ENCODE data around the gene CEP20.

CEP20 gene

DNA sequence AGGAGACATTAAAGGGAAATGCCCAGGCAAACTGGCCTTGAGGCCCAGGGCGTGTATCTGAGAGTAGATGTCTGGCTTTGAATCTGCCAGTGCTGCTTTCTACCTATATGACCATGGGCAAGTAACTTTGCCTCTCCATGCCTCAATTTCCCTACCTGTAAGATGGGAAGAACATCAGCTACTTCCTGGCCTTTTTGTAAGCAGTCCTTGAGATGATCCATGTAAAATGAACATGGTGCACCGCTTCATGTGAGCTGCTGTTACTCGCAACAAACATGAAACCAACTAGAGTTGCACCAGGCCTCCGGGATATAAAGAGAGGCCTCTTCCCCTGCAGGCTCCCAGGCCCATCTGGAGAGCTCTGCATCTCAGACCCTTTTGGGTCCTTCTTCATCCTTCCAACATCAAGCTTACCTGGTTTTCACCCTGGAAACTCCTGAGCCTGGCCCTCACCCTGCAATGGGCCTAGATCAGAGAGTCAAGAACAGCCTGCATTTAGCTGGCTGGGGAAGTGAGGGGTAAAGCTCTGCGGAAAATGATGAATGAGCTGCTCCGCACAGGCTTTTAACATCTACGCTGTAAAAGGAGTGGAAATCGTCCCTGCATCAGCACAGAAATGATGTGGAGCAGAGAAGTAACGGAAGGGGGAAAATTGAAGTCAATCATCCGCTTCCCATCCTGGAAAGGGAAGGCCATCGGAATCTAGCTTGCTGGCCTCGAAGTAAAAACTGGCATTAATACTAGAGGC is 29.3 kb downstream of the CEP20 start:
- Histone ChIP-seq H3K9me3 (ENCODE audit: low read depth, low read length) (no peaks in the 10 kb centered on the region), H3K9ac (ENCODE audit: insufficient read length) (no peak overlapping the region), H3K4me3 (no peak overlapping the region), H3K36me3 (ENCODE audit: insufficient read depth, low read length) (no peaks in the 10 kb centered on the region), H3K27ac (no peak overlapping the region)
- TF ChIP-seq POLR2AphosphoS5 (IDR thresholded peaks at IDR 0.05; ENCODE audit: borderline replicate concordance, low read depth, low read length) (no peak), EZH2 (IDR thresholded peaks at IDR 0.05) (no peak), FOXP2 (optimal IDR thresholded peaks at IDR 0.05; ENCODE audit: control extremely low read depth, extremely low read length, insufficient read depth) (no peak)
- no peak for DNase-seq (ENCODE audit: low read depth, low spot score)

DNA sequence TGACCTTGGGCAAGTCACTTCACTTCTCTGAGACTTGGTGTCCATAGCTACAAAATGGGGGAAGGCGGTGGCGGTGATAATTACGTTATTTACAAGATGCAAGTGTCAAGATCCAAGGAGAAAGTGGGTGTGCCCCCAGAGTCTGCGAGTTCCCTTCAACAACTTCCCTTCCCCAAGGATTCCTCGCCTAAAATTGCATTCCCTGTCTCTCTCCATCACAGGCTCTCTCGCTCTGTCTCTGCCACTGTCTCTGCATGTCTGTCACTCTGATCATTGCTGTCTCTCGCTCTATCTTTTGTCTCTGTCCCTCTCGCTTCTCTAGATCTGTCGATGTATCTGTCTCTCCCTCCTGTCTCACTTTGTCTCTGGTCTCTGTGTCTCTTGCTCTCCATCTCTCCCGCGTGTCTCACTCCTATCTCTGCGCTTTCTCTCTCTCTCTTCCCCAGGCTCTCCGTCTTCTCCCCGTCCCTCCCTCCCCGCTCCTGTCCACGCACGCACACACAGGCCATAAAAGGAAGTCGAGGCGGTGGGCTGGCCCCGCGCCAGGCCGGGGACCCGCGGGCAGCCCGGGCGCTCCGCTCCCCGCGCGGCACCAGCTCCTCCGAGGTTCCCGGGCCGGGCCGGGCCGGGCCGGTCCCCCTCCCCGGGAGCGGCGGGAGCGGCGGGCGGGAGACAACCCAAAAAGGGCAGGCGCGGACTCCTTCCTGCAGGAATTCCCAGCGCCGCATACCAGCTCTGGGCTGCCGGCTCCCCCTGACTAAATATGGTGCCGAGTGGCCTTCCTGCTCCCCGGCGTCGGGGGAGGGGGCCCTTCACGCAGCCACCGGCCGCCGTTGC is 30.5 kb downstream of the CEP20 start:
- DNase-seq (ENCODE audit: low read depth, low spot score): no peak
- TF ChIP-seq FOXP2 (optimal IDR thresholded peaks at IDR 0.05; ENCODE audit: control extremely low read depth, extremely low read length, insufficient read depth) (no peak), EZH2 (IDR thresholded peaks at IDR 0.05) (no peak), POLR2AphosphoS5 (IDR thresholded peaks at IDR 0.05; ENCODE audit: borderline replicate concordance, low read depth, low read length) (no peak)
- Histone ChIP-seq H3K27ac (no peak overlapping the region), H3K4me3 (no peak overlapping the region), H3K9ac (ENCODE audit: insufficient read length) (no peak overlapping the region), H3K36me3 (ENCODE audit: insufficient read depth, low read length) (no peaks in the 10 kb centered on the region), H3K9me3 (ENCODE audit: low read depth, low read length) (no peaks in the 10 kb centered on the region)

- no peak for DNase-seq (ENCODE audit: low read depth, low spot score)
- H3K9me3 ChIP-seq (ENCODE audit: low read depth, low read length): no peaks in the 10 kb centered on the region
- H3K9ac ChIP-seq (ENCODE audit: insufficient read length): no peak within 1 kb of the TSS
- no peak within 1 kb of the TSS for H3K27ac ChIP-seq
- H3K36me3 ChIP-seq (ENCODE audit: insufficient read depth, low read length): no peaks in the 10 kb centered on the region
- no peak within 1 kb of the TSS for H3K4me3 ChIP-seq
- TF ChIP-seq POLR2AphosphoS5 (IDR thresholded peaks at IDR 0.05; ENCODE audit: borderline replicate concordance, low read depth, low read length) (no peak), FOXP2 (optimal IDR thresholded peaks at IDR 0.05; ENCODE audit: control extremely low read depth, extremely low read length, insufficient read depth) (no peak)
Observed at GRCh38 chr16:15856901-15857698, 31.3 kb downstream of the CEP20 start, which contains the start of gene MYH11. MYH11 (minus strand) TSS chr16:15857028; CDS start chr16:15838252, 18,776 bp downstream.

GRCh38 chr16:15856182-15856581 is 32.2 kb downstream of the CEP20 start:
- Histone ChIP-seq H3K27ac (no peak overlapping the region), H3K9ac (ENCODE audit: insufficient read length) (no peak overlapping the region)

GRCh38 chr16:15855704-15856003 is 32.7 kb downstream of the CEP20 start:
- Histone ChIP-seq H3K9me3 (ENCODE audit: low read depth, low read length) (no peaks in the 10 kb centered on the region), H3K4me3 (no peak overlapping the region), H3K36me3 (ENCODE audit: insufficient read depth, low read length) (no peaks in the 10 kb centered on the region), H3K27ac (no peak overlapping the region), H3K9ac (ENCODE audit: insufficient read length) (no peak overlapping the region)
- no peak for DNase-seq (ENCODE audit: low read depth, low spot score)
- TF ChIP-seq EZH2 (IDR thresholded peaks at IDR 0.05): no peak
- TF ChIP-seq FOXP2 (optimal IDR thresholded peaks at IDR 0.05; ENCODE audit: control extremely low read depth, extremely low read length, insufficient read depth): no peak
- no peak for TF ChIP-seq POLR2AphosphoS5 (IDR thresholded peaks at IDR 0.05; ENCODE audit: borderline replicate concordance, low read depth, low read length)

More at GRCh38 chr16:15856182-15856581, 32.2 kb downstream of the CEP20 start:
- TF ChIP-seq EZH2 (IDR thresholded peaks at IDR 0.05): no peak
- no peak for TF ChIP-seq FOXP2 (optimal IDR thresholded peaks at IDR 0.05; ENCODE audit: control extremely low read depth, extremely low read length, insufficient read depth)
- TF ChIP-seq POLR2AphosphoS5 (IDR thresholded peaks at IDR 0.05; ENCODE audit: borderline replicate concordance, low read depth, low read length): no peak
- Histone ChIP-seq H3K9me3 (ENCODE audit: low read depth, low read length) (no peaks in the 10 kb centered on the region), H3K36me3 (ENCODE audit: insufficient read depth, low read length) (no peaks in the 10 kb centered on the region), H3K4me3 (no peak overlapping the region)
- DNase-seq (ENCODE audit: low read depth, low spot score): no peak

GRCh38 chr16:15854906-15855703 is 33.3 kb downstream of the CEP20 start:
- Histone ChIP-seq H3K27ac (no peak overlapping the region), H3K4me3 (no peak overlapping the region), H3K36me3 (ENCODE audit: insufficient read depth, low read length) (no peaks in the 10 kb centered on the region), H3K9ac (ENCODE audit: insufficient read length) (no peak overlapping the region), H3K9me3 (ENCODE audit: low read depth, low read length) (no peaks in the 10 kb centered on the region)
- no peak for DNase-seq (ENCODE audit: low read depth, low spot score)
- TF ChIP-seq FOXP2 (optimal IDR thresholded peaks at IDR 0.05; ENCODE audit: control extremely low read depth, extremely low read length, insufficient read depth) (no peak), EZH2 (IDR thresholded peaks at IDR 0.05) (no peak), POLR2AphosphoS5 (IDR thresholded peaks at IDR 0.05; ENCODE audit: borderline replicate concordance, low read depth, low read length) (no peak)

GRCh38 chr16:15854061-15854460 is 34.3 kb downstream of the CEP20 start:
- Histone ChIP-seq H3K27ac (no peak overlapping the region), H3K36me3 (ENCODE audit: insufficient read depth, low read length) (no peaks in the 10 kb centered on the region), H3K9me3 (ENCODE audit: low read depth, low read length) (no peaks in the 10 kb centered on the region), H3K9ac (ENCODE audit: insufficient read length) (no peak overlapping the region), H3K4me3 (no peak overlapping the region)
- no peak for DNase-seq (ENCODE audit: low read depth, low spot score)
- no peak for TF ChIP-seq FOXP2 (optimal IDR thresholded peaks at IDR 0.05; ENCODE audit: control extremely low read depth, extremely low read length, insufficient read depth)
- no peak for TF ChIP-seq POLR2AphosphoS5 (IDR thresholded peaks at IDR 0.05; ENCODE audit: borderline replicate concordance, low read depth, low read length)
- TF ChIP-seq EZH2 (IDR thresholded peaks at IDR 0.05): no peak
